Inferior parietal cortex (tissue), 1 donor: ENCODE data around the gene MARVELD1.

ENCODE experiments used
- DNase-seq: peaks from one replicate; pipeline ENCODE4 v3.0.0-alpha.2; 2016; ENCODE audit errors: extremely low spot score

Gene MARVELD1

GRCh38 chr10:97755718-97756117 is 42.2 kb downstream of the MARVELD1 start:
- no peak for DNase-seq

- no peak for DNase-seq
Measured at GRCh38 chr10:97757471-97757870, 43.9 kb downstream of the MARVELD1 start.

- DNase-seq, result peak; percentile 66
Measured at GRCh38 chr10:97759158-97759887, 45.8 kb downstream of the MARVELD1 start.

DNA sequence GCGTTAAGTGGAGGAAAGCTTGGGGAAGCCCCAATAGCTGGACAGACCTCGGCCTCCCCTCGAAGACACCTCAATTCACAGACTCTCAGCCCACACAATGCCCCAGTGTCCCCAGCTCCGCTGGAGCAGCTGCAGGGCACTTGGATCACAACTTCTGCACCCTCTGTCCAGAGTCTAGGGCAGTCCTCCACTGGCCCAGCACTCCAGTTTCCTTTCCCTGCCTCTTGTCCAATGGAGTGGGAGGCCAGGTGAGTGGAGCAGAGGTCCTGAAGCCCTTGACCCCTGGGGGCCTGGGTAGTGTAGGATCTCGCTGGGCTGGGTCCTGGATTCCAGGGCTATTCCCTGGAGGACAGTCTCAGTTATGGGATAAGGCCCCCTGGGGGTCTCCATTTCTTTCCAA is 46.4 kb downstream of the MARVELD1 start:
- DNase-seq, result no peak

GRCh38 chr10:97760461-97761257 is 47.1 kb downstream of the MARVELD1 start:
- DNase-seq, result no peak

DNA sequence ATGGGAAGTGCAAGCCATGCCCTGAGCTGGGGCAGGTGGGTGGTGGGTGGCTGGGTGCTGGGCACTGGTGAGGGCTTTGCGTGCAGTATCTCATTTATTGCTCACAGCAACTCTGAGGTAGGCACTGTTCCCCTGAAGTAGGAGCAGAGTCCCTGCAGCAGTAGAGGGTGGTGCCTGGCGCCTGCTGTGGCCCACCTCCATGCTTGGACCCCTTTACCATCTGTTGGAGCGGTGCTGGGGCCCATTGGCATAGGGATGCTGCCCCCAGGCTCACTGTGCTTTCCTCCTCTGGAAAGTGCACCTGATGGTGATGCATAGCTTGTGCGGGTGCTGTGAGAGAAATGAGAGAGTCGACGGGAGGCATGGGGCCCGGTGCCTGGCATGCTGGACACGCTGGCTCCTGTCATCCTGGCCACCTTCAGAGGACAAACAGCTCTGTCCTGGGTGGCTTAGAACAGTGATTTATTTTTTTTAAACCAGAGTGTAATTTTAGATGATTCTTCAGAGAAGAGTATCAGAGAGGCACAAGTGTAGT is 47.9 kb downstream of the MARVELD1 start:
- DNase-seq, result no peak

DNA sequence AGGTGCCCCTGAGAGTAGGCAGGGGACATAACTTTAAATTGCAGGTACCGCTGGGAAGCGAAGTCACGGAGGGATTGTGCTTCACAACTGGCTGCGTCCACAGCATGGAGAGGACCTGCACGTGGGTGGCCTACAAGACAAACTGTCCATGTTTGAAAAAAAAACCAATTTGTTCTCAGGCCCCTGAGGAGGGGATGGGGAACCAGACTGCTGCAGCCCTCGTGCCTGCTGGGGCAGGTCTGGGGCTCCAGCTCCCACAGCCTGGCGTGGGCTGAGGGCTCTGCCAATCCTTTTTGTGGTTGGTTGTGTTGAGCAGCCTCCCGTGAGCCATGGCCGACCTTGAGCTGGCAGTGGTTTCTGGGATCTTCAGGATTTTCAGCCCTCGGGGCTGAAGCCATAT is 48.5 kb downstream of the MARVELD1 start:
- DNase-seq, result no peak

DNA sequence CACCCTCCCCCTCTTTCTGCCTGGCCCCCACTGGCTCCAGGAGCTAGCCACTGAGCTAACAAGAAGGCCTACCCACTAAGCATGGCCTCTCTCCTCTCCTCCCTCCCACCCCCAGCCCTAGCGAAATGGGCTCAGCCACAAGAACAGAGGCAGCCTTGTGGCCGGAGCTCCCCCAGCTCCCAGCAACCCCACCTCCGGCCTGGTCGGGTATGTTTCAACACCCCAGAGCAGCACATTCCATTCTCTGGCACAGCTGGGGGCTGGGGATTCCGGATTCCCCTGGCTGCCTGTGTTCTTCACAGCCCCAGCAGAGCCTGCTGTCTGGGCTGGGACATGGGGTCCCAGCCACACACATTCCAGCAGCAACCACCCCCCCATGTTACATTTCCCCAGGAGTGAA is 49.3 kb downstream of the MARVELD1 start:
- DNase-seq, result no peak

DNA sequence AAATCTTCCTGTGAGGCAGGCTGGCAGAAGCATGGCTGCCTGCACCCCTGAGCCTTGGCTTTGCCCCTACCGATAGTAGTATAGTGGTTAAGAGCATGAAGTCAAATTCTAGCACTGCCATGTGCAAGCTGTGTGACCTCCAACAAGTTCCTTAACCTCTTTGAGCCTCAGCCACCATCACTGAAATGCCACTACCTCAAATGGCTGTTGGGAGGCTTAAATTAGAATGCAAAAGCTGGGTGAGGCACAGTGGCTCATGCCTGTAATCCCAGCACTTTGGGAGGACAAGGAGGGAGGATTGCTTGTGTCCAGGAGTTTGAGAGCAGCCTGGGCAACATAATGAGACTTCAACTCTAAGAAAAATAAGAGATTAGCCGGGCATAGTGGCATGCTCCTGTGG is 49.9 kb downstream of the MARVELD1 start:
- DNase-seq, result no peak

DNA sequence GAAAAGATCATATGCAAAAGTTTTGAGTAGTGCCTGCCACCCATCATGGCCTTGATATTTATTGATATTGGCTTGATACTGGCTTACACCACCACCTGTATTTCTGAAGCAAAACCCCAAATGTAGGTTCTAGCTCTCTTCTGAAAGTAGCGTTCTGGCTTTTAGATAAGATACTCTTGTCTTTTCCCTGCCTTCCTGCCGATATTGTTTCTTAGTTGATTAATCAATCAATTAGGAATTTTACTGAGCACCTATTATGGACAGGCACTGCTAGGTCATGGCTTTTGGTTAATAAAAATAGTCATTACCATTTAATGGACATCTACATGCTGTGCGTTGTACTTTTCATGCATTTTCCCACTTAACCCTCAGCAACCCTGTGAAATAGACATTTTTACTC is 50.4 kb downstream of the MARVELD1 start:
- DNase-seq, result no peak

GRCh38 chr10:97764519-97764931 is 51.0 kb downstream of the MARVELD1 start:
- no peak for DNase-seq

DNA sequence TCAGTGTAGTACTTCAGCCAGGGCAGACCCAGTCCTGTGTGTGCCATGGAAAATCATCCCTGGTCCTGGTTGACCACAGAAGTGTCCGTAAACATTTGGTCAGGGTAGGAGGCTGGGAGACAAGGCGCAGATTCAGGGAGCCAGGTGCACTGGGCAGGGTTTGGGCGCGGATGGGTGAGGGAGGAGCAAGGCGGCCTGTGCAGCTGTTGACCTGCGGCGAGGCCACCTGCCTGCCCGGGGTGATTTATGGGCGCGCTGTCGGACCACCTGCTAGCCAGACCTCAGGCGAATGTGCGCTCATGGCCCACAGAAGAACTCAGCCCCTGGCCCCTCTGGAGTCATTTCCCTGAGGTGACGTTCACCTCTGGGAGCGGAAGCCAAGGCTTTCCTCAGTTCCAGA is 51.7 kb downstream of the MARVELD1 start:
- DNase-seq, result no peak

DNA sequence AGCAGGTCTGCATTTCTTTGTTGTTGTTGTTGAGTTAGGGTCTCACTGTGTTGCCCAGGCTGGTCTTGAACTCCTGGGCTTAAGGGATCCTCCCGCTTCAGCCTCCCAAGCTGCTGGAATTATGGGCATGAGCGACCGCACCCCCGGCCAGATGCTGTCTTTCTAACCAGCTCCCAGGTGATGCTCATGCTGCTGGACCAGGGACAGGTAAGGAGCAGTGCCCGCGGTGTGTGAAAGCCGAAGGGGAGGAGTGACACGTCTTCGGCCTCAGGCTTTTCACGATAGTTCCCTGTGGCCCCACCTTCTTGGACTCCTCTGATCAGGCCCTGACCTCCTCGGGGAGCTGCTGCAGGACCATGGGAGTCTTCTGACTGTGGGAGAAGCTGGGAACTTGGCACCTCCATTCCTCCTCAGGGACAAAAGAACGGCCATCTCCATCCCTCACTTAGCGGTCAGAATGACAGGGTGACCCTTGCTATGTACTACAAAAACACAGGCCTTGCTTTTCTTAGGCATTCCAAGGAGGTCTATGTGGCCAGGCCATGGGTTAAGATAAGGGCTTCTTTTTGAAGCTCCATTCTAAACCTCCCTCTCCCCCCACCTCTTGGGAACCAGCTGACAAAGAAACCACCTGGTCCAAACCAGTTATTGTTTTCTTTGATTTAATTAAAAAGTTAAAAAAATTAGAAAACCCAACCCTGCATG is 52.7 kb downstream of the MARVELD1 start:
- no peak for DNase-seq

DNA sequence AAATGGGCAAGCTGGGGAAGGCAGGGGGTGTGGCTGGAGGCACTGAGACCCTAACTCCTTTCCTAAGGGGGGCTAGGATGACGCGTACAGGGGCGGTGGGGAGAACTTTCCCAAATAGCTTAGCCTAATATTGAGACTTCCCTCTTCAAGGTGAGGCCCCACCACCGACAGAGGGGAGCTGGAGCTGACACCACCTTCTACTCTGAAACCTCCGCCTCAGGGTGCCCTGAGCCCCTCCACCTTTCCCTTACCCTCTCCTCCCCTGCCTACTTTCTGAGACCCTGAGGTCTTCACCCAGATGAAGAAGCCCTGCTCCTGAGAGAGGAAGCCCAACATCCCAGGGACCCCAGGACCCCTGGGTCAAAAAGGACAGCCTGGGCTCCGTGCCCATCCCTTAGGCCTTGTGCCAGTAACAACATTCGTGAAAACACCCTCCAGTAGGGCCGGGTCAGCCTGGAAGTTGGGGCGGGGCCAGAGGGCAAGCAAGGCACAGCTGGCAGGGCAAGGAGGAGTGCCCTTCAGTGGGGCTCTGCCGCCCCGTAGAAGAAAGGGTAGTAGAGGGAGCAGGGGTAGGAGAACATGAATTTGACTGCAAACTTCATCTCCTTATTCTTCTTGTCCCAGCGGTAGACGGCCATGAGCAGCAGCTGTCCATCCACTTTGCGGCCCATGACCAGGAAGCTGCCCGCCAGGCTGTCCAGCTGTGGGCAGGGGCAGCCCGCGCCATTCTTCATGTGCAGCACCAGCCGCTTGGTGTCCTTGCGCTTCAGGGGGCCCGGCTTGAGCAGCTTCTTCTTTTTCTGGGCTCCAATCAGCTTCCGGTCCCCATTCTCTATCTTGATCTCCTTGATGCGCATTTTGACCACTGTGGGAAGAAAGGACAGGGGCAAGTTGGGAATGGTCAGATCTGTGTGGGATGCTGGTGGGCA is 53.7 kb downstream of the MARVELD1 start:
- DNase-seq, result no peak
